ENCODE measurements around the gene FNBP1L.
"Not testable (repeated sequence)": the region's sequence is repeated elsewhere in the genome, so short reads cannot be mapped to it uniquely, and the experiment has no call there.

The FNBP1L gene

GRCh38 chr1:93573940-93574469, 126.1 kb downstream of the FNBP1L start:
- DNase-seq (ENCODE audit: low spot score) = no peak

- no peak for DNase-seq (ENCODE audit: low spot score)
These were observed 126.6 kb downstream of the FNBP1L start for GRCh38 chr1:93574511-93574910.

- DNase-seq (ENCODE audit: low spot score) = no peak
These were observed 127.1 kb downstream of the FNBP1L start for GRCh38 chr1:93574991-93575390.

- DNase-seq (ENCODE audit: low spot score) = no peak
These were observed 127.8 kb downstream of the FNBP1L start for GRCh38 chr1:93575621-93576284.

- DNase-seq (ENCODE audit: low spot score) = no peak
These were observed 128.4 kb downstream of the FNBP1L start for GRCh38 chr1:93576346-93576745.

GRCh38 chr1:93576746-93577145, 128.8 kb downstream of the FNBP1L start:
- no peak for DNase-seq (ENCODE audit: low spot score)

- DNase-seq (ENCODE audit: low spot score) = no peak
These were observed 129.9 kb downstream of the FNBP1L start for GRCh38 chr1:93577536-93578432.

- no peak for DNase-seq (ENCODE audit: low spot score)
These were observed 130.5 kb downstream of the FNBP1L start for GRCh38 chr1:93578433-93578830.

- no peak for DNase-seq (ENCODE audit: low spot score)
These were observed 131.2 kb downstream of the FNBP1L start for GRCh38 chr1:93578911-93579825.

GRCh38 chr1:93579891-93580290, 132.0 kb downstream of the FNBP1L start:
- no peak for DNase-seq (ENCODE audit: low spot score)

- DNase-seq (ENCODE audit: low spot score) = no peak
These were observed 134.3 kb downstream of the FNBP1L start for GRCh38 chr1:93581917-93582850.

- no peak for DNase-seq (ENCODE audit: low spot score)
These were observed 136.5 kb downstream of the FNBP1L start for GRCh38 chr1:93584261-93585003.

- no peak for DNase-seq (ENCODE audit: low spot score)
These were observed 137.4 kb downstream of the FNBP1L start for GRCh38 chr1:93585059-93585966.

- no peak for DNase-seq (ENCODE audit: low spot score)
These were observed 139.4 kb downstream of the FNBP1L start for GRCh38 chr1:93587354-93587753.

GRCh38 chr1:93588206-93588605, 140.3 kb downstream of the FNBP1L start:
- DNase-seq (ENCODE audit: low spot score) = no peak

- DNase-seq (ENCODE audit: low spot score) = no peak
These were observed 141.0 kb downstream of the FNBP1L start for GRCh38 chr1:93588955-93589354.

GRCh38 chr1:93591291-93591675, 143.4 kb downstream of the FNBP1L start:
- DNase-seq (ENCODE audit: low spot score) = not testable (repeated sequence)

- DNase-seq (ENCODE audit: low spot score) = no peak
These were observed 144.0 kb downstream of the FNBP1L start for GRCh38 chr1:93591676-93592550.

All from CD4-positive, alpha-beta T cell treated with Interleukin-15 for 4 hours (primary cell).